GM21723 (cell line): ENCODE results near the gene CDKAL1.

ENCODE experiments used
- ATAC-seq: cut with Tn5 transposase; IDR thresholded peaks from one replicate; pipeline ENCODE4 v1.9.1; 2021; ENCODE audit warnings: mild to moderate bottlenecking, moderate library complexity; ENCODE audit not compliant: unreplicated experiment

CDKAL1 gene

DNA sequence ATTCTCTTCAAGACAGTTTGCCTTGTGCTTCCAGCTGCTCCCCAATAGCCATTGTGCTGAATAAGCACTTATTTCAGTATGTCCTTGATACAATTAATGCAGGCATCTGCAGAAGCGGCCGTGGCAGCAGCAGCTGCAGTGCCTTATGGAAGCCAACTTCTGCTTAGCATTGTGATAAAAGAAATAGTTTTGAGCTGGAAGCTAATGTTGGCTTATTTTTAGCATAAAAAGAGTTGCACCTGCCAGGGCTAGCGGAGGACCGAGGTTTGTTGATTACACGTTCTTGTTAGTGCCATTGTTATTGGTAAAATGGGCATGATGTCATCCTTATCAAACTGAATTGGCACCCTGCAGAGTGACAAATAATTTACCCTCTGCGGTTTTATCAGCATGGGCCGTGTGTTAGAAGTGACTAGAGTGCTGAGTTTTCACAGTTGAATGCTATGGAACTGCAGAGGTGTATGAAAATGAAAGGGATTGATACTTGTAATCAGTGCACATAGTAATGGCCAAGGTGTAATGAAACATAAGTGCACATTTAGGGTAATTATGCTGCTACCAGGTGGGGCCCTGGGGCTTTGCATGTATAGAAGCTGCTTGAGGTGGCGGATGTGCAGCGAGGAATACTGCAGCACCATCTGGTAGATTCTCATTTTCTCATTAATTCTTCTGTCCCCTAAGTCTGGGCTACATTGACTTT, 334.3 kb downstream of the CDKAL1 start:
- no peak for ATAC-seq

DNA sequence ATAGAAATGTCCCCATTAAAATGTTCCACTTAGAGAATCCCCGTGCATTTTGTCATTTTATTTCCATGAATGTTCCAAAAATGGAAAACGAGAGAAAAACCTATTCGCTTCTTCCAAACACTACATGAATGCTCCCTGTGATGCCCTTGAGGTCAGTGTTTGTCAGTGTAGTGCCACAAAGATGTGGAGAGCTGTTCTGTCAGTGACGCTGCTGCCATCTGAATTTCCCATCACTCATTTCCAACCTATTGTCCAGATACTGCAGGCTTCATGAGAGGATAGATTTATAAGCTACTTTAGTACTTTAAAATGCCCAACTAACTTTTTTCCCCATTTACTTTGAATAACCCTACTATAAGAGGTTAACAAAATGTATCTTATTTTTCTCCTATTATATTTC, 335.8 kb downstream of the CDKAL1 start:
- no peak for ATAC-seq

DNA sequence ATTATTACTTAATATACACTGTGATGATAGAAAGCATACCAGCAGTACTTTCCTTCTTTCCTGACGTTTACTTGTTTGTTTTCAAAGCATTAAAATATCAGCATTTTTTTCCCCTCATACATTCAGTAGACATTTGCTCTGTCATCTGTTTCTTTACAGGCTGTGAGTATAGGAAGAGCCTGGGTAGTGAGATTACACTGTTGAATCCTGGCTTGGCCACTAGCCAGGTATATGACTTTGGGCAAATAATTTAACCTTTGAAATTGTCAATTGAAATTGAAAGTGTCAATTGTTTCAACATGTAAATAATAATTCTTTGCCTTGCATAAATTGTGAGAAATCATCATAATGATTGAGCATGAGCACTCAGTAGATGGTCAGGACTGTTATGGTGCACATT, 336.2 kb downstream of the CDKAL1 start:
- no peak for ATAC-seq

DNA sequence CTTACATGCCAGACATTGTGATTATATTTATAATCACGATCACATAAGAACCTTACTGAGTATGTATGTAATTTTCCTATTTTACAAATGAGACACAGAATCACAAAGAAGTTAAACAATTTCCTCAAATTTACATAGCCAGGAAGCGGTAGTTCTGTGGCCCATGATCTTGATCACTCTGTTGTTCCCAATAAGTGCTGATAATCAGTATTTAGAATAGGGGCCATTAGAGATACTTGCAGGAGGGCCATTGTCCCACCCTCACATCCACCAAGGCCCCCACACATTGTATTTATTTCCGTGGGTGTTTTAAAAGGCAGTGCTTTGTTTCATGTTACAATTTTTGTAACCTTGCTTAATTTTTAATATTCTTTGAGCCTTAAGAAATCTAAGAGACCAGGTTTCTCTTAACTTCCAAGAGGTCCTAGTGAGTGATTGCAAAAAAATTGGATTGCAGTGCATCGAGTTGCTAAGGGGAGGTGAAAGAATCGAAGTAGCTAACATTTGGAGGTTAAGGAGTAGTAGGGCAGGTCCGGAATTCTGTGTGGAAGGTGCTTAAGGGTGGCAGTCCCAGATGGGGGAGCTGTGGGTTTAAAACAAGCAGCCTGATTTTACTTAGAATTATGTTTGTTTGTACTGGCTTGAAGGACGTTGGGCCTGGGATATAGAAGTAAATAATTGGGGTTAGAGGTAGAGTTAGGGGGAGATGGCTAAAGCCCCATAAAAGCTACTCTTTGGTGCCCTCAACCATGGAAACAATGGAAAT, 339.4 kb downstream of the CDKAL1 start:
- no peak for ATAC-seq

DNA sequence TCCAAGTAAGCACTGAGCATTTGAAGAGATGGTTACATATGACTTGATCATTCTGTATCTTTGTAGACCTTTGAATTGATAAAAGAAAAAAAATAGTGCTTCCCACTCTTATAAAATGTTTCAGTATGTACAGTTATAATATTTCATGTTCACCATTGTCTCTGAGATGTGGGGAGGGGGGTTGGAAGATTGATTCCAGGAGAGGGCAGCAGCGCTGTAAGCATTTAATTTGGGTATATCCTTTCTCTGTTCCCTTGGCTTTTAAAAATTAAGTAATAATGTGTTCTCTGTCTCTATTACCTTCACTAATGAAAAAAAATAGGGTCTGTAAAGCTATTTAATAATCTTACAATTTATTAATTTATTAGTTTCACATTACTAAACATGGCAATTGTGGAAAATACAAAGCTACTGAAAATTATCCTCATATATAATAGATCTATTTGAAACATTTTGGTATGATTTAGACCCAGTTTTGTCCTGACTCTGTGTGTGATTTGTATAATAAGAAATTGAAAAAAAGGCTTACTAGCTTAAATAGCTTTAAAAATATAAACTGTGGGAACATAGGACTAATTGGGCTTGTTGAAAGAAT, 341.2 kb downstream of the CDKAL1 start:
- ATAC-seq = no peak

DNA sequence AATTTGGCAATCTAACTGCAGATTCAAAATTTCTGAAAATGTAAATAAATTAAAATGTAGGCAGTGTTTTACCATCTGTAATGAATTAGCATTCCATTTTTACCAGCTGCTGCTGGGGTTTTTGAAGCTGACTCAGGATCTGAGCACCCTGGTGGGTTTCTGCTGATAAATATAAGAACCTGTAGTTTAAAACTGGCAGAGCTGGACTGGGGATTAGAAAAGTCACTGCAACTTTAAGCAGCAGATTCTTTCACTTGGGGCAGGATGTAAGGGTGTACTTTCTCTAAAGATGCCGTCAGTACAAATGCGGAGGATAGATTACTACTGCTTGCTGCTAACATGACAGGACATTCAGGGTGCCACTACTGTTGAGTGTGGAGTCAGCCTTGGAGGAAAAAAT, 341.8 kb downstream of the CDKAL1 start:
- no peak for ATAC-seq

DNA sequence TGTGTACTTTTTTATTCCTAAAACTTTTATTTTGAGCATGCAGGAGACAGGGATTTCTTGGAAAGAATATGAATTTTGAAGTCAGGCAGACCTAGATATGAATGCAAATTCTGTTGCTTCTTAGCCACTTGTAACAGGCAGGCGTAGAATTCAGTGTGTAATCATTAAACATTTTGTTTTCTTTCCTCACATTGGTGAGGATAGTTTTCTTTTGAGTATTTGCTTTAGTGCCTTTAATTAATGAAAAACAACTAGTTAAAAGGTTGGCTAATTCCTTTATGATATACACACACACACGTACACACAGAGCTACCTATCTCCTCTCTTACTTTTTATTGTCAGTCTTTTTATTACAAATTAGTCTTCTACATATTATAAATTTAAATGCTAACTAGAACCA, 342.3 kb downstream of the CDKAL1 start:
- no peak for ATAC-seq

DNA sequence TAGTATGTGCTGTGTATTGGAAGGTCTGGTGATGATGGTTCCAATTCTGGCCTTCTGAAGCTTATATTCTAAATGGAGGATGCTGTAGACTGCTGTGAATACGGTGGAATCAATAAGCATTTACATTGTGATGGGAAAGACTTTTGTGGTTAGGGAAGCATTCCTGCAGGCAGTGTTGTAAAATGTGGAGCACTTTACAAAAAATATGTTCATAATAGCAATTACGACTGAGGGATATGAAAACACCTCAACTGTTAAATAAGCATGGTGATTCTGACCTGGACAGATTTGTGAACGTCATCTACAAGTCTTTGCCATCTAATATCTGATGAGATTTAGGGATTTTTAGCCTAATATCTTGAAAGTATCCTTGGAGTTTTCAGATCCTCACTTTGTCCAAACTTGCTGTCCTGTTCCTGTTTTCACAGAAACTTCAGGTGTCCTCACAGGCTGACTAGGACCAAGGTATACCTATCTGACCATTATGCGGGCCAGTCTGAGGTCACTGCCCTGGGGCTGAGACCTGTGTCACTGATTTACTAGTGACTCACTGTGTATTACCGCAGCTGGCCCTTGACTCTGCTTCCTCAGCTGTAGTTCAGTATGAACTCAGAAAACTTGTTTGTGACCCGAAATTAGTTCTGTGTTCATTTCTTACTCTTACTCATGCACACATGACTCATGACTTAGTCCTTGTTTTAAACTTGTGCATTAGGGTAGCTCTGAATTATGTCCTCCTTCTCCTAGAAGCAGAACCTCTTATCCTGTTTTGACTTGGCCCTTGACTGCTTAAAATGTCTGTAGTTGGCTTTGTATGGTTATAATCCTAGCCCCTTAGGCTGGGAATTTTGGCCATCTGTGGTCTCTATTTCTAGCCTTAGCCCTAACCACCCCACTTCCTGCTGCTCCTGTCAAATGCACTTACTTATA, 343.0 kb downstream of the CDKAL1 start:
- peak; percentile 95 for ATAC-seq

DNA sequence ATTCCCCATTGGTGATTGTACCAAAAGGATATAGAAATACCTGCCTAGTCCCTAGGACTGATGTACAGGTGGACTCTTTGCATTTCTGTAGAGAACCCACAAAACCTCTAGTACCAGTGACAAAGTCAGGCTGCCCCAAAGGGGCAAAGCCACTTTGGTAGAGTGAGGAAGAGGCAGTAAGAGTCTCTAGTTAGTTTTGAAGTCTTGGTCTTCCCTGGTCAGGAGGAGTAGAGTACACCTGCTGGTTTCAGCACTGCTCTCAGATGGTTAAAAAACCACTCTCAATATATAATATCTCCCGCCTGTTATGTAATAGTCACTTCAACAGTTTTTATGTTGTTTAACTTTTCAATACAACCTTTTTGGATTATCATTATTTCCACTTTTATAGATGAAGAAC, 344.9 kb downstream of the CDKAL1 start:
- ATAC-seq = no peak

DNA sequence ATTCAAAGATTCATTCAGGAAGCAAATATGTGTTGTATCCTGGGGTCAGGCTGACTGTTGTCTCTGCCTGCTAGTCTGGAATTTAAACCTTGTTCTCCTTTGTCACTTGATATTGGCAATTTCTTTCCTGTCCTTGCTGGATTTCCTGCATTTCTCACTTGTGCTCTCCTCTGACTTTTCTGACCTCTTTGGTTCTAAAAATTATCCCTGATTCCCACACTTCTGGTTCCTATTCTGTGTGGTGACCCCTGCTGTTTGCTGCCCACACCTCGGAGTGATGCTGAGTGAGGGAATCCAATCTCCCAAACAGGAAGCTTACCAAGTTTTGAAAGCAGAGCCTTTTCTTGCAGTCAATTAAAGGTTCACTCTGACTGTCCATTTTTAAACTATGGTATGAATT, 345.3 kb downstream of the CDKAL1 start:
- no peak for ATAC-seq

DNA sequence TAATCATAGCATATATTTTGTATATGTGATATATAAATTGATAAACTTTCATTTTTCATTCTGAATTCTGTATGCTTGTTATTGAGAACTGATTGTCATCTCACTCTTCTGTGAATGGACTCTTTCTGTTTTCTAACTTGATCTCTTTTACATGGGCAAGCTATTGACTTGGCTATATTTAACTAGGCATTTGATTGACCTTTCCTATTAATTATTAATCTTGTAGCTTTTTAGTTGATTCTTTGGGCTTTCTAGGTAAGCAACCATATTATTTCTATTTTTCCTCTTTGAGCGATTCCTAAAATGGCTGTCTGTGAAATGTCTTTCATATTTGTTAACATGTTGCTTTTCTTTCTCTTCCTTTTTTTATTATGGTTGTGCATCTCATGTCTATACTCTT, 347.1 kb downstream of the CDKAL1 start:
- no peak for ATAC-seq

DNA sequence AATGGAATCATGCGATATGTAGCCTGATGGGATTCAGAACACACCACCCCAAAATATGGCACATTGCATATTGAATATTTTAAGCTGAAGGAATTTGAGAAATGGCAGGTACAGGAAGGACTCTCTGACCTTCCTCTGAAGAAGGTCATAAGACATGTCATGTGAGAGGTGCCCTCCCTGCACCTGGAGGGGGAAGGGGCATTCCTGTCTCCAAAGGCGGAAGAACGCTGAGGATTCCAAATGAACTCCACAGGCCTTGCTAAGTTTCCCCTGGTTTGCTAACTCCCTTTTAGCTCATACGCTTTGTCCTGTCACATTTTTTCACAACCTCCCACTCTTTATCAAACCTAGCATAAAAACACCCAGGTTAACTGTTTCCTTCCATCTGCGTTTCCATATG, 347.8 kb downstream of the CDKAL1 start:
- no peak for ATAC-seq

DNA sequence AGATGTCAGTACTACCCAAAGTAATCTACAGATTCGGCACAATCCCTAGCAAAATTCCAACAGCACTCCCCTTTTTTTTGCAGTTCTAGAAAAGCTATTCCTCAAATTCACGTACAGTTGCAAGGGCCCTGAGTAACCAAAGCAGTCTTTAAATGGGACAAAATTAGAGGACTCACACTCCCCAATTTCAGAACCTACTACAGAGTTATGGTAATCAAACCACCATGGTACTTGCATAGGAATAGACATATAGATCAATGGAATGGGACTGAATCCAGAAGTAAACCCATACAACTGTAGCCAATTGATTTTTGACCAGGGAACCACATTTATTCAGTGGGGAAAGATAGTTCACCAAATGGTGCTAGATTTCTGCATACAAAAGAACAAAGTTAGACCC, 350.8 kb downstream of the CDKAL1 start:
- no peak for ATAC-seq

DNA sequence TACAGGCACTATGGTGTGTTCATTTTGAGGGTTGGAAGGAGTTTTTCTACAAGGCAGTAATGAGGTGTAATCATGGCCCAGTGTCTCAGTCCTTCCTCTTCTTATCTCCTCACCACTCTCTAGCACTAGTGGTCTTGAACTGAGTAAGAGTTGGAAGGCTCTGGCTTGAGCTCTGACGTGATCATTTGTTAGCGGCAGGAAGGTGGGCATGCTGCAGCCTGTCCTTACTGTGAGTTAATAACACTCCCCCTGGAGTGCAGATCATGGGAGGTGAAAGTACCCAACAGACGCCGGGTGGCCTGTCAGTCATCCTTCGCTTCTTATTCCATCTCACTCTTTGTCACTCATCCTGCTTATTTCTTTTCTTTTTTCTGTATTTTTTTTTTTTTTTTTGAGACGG, 356.9 kb downstream of the CDKAL1 start:
- ATAC-seq = no peak

DNA sequence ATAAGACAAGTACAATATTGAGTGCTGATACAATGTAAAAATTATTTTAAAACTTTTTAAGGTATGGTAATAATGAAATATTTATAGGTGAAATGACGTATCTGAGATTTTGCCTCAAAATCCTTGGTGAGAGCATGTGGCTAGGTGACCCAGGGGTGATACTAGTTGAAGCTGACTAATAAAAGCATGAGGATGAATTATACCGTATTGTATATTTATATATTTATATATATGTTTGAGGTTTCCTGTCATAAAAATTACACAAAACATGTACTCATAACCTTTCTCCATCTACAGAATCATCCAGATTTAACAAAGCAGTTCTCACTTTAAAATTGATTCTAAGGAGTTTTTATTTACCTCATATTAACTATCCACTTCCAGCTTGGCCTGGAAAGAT, 358.1 kb downstream of the CDKAL1 start:
- ATAC-seq = no peak

DNA sequence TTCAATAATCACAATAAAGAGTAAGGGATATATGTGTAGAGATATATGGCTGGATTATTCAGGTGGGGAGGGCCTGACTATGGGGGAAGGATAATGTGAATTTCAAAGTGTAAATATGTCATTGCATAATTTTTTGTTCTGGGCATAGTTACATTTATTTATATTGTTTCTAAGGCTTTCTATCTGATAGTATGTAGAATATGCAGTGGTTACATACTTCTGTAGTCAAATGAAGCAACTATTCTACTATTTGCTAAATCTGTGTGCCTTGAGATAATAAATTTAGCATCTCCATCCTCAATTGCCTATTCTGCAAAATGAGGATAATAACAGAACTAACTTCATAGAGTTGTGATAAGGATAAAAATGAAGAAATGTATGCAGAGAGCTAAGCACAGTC, 359.2 kb downstream of the CDKAL1 start:
- no peak for ATAC-seq

DNA sequence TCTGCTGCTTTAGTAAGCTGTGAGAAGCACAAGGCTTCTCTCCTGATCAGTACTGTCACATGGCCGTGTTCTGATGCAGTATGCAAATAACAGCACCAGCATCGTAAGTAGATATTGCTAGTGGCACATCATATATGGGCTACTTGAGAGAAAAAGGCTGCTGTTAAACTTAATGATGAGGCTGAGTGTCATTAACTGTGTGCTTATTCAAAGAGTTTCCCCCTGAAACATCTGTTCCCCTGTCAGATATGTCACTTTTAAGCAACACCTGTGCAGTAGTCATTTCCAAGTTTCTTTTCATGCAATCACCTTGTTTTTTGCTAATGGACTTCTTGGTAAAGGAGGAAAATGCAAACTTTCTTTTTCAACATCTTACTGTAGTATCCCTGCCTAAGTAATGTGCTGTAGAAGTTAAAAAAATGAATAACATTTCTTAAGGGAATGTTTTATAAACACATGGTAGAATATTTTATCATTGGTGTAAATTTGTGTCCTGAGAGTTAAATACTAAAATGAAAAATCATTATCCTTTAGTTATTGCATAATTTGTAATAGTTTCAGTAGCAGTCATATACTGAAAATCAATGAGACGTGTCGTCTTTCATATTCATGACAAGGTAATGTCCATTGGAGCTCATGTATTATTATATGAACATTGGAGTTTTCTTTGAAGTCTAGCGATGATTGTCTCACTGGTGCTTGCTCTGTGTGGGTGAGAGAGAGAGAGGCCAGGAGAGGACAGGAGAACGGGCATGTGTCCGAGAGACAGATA, 366.3 kb downstream of the CDKAL1 start:
- ATAC-seq = peak; percentile 89

DNA sequence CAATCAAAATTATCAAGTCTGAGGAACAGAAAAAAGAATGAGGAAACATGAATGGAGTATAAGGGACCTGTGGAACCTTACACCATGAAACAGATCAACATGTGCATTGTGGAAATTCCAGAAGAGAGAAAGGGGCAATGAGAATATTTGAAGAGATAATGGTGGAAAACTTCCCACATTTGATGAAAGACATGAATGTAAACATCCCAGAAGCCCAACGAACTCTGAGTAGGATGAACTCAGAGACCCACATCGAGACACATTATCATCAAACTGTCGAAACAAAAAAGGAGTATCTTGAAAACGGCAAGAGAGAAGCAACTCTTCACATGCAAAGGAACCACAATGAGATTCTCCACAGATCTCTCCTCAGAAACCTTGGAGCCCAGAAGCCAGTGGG, 371.1 kb downstream of the CDKAL1 start:
- ATAC-seq = no peak

DNA sequence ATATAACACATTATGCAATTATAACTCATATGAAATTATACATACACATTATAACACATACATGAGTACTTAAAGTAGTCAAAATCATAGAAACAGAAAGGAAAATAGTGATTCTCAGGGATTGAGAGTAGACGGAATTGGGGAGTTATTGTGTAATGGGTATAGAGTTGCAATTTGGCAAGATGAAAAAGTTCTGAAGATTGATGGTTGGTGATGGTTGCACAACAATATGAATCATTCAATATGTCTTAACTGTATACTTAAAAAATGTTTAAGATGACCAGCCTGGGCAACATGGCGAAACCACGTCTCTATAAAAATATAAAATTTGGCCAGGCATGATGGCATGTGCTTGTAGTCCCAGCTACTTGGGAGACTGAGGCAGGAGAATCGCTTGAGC, 372.7 kb downstream of the CDKAL1 start:
- ATAC-seq = no peak

DNA sequence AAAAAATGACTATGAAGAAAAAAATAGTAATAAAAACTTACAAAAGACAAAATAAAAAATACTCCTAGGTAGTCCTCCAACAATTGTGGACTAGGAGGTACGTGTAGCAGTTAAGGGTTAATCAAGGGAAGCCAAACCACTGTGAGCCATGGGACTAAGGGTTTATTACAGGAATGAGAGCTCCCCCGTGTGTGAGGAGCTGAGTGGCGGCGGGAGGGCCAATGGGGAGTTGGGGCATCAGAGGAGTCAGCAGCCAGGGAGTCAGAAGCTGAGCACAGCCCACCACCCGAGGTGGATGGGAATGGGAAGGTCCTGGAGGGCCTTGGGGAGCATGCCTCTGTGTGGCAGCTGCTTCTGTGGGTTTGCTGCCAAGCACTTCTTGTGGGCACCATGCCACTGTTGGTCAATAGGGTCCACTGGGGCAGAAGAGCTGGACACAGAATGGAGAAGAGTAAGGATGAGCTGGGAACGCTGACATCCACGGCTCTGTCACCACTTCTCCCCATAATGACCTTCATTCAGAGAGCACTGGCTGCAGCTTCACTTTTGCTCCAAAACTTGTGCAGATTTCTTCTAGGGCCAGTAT, 373.3 kb downstream of the CDKAL1 start:
- ATAC-seq = no peak
